GM06990 (cell line): Measurements from ENCODE around the gene IGF2BP2.

Experiments used
- DNase-seq: peaks from one replicate; pipeline ENCODE4 v3.0.0-alpha.2; 2011; ENCODE audit not compliant: insufficient read length; ENCODE audit errors: extremely low read depth
- H3K27me3 ChIP-seq: replicated peaks from 2 replicates; pipeline ENCODE4 v1.6.0; 2011; ENCODE audit warnings: low read length; ENCODE audit not compliant: control insufficient read depth, insufficient read depth
- H3K36me3 ChIP-seq: 2 replicates; pipeline ENCODE4 v1.5.1; 2011; ENCODE audit warnings: low read length; ENCODE audit not compliant: control insufficient read depth, insufficient read depth
- H3K4me3 ChIP-seq: replicated peaks from 2 replicates; pipeline ENCODE4 v1.5.1; 2011; ENCODE audit warnings: low read depth, mild to moderate bottlenecking, control low read depth, low read length
- CTCF ChIP-seq: IDR thresholded peaks from 2 replicates; pipeline ENCODE4 v1.5.1; 2011; ENCODE audit warnings: low read length, control low read depth, mild to moderate bottlenecking, inconsistent platforms; ENCODE audit not compliant: insufficient read depth, poor library complexity, severe bottlenecking

Gene IGF2BP2

GRCh38 chr3:185630182-185630622 lies 194.6 kb downstream of the IGF2BP2 start:
- TF ChIP-seq CTCF: no peak
- peaks cover 3% of the 10 kb centered on the region for H3K36me3 ChIP-seq
- H3K4me3 ChIP-seq: no peak overlapping the region
- H3K27me3 ChIP-seq: no peaks in the 10 kb centered on the region
- DNase-seq: no peak

GRCh38 chr3:185629554-185630181 lies 195.2 kb downstream of the IGF2BP2 start:
- H3K36me3 ChIP-seq: peaks cover 3% of the 10 kb centered on the region
- H3K27me3 ChIP-seq: no peaks in the 10 kb centered on the region
- H3K4me3 ChIP-seq: no peak overlapping the region
- no peak for DNase-seq
- no peak for TF ChIP-seq CTCF

GRCh38 chr3:185625784-185626183 lies 199.1 kb downstream of the IGF2BP2 start:
- DNase-seq: no peak
- TF ChIP-seq CTCF: no peak
- H3K4me3 ChIP-seq: no peak overlapping the region
- no peaks in the 10 kb centered on the region for H3K27me3 ChIP-seq
- H3K36me3 ChIP-seq: peaks cover 3% of the 10 kb centered on the region

GRCh38 chr3:185623939-185624665 lies 200.7 kb downstream of the IGF2BP2 start:
- peaks cover 1% of the 10 kb centered on the region; the same call in 1 of the 2 replicates for H3K36me3 ChIP-seq

GRCh38 chr3:185613016-185613415 lies 211.8 kb downstream of the IGF2BP2 start:
- DNase-seq: no peak
- TF ChIP-seq CTCF: no peak

More at GRCh38 chr3:185623939-185624665, 200.7 kb downstream of the IGF2BP2 start:
- no peak for DNase-seq
- H3K27me3 ChIP-seq: no peaks in the 10 kb centered on the region
- no peak overlapping the region for H3K4me3 ChIP-seq
- no peak for TF ChIP-seq CTCF

More at GRCh38 chr3:185613016-185613415, 211.8 kb downstream of the IGF2BP2 start:
- no peak overlapping the region for H3K4me3 ChIP-seq
- peaks cover 9% of the 10 kb centered on the region for H3K36me3 ChIP-seq
- no peaks in the 10 kb centered on the region for H3K27me3 ChIP-seq
